Measurements from ENCODE around the gene NUP214.
"Not testable (repeated sequence)": the region's sequence is repeated elsewhere in the genome, so short reads cannot be mapped to it uniquely, and the experiment has no call there.

Gene NUP214

GRCh38 chr9:131227112-131227958 is 101.9 kb downstream of the NUP214 start:
- in situ Hi-C loops (cut with MboI; ENCODE audit: low sequenced_read_pairs), result no loop called here

GRCh38 chr9:131227959-131228460 is 102.6 kb downstream of the NUP214 start:
- in situ Hi-C loops (cut with MboI; ENCODE audit: low sequenced_read_pairs), result no loop called here

- in situ Hi-C loops (cut with MboI; ENCODE audit: low sequenced_read_pairs), result no loop called here
Measured at GRCh38 chr9:131228988-131229387, 103.6 kb downstream of the NUP214 start.

GRCh38 chr9:131233556-131233955 is 108.2 kb downstream of the NUP214 start:
- in situ Hi-C loops (cut with MboI; ENCODE audit: low sequenced_read_pairs), result no loop called here

- in situ Hi-C loops (cut with MboI; ENCODE audit: low sequenced_read_pairs), result no loop called here
Measured at GRCh38 chr9:131233995-131234394, 108.6 kb downstream of the NUP214 start.

GRCh38 chr9:131234799-131235479 is 109.6 kb downstream of the NUP214 start:
- in situ Hi-C loops (cut with MboI; ENCODE audit: low sequenced_read_pairs), result no loop called here

- in situ Hi-C loops (cut with MboI; ENCODE audit: low sequenced_read_pairs), result no loop called here
Measured at GRCh38 chr9:131235480-131235851, 110.1 kb downstream of the NUP214 start.

- in situ Hi-C loops (cut with MboI; ENCODE audit: low sequenced_read_pairs), result no loop called here
Measured at GRCh38 chr9:131236161-131236560, 110.8 kb downstream of the NUP214 start.

GRCh38 chr9:131236761-131237160 is 111.4 kb downstream of the NUP214 start:
- in situ Hi-C loops (cut with MboI; ENCODE audit: low sequenced_read_pairs), result no loop called here

- in situ Hi-C loops (cut with MboI; ENCODE audit: low sequenced_read_pairs), result no loop called here
Measured at GRCh38 chr9:131237291-131237690, 111.9 kb downstream of the NUP214 start.

- in situ Hi-C loops (cut with MboI; ENCODE audit: low sequenced_read_pairs), result no loop called here
Measured at GRCh38 chr9:131237931-131238401, 112.6 kb downstream of the NUP214 start.

GRCh38 chr9:131238402-131239021 is 113.1 kb downstream of the NUP214 start:
- in situ Hi-C loops (cut with MboI; ENCODE audit: low sequenced_read_pairs), result no loop called here

- in situ Hi-C loops (cut with MboI; ENCODE audit: low sequenced_read_pairs), result no loop called here
Measured at GRCh38 chr9:131239161-131239975, 114.0 kb downstream of the NUP214 start.

GRCh38 chr9:131240047-131240921 is 114.9 kb downstream of the NUP214 start:
- in situ Hi-C loops (cut with MboI; ENCODE audit: low sequenced_read_pairs), result no loop called here

GRCh38 chr9:131244331-131244730 is 118.9 kb downstream of the NUP214 start:
- in situ Hi-C loops (cut with MboI; ENCODE audit: low sequenced_read_pairs), result not testable (repeated sequence)

- in situ Hi-C loops (cut with MboI; ENCODE audit: low sequenced_read_pairs), result no loop called here
Measured at GRCh38 chr9:131246618-131247017, 121.2 kb downstream of the NUP214 start.

- in situ Hi-C loops (cut with MboI; ENCODE audit: low sequenced_read_pairs), result no loop called here
Measured at GRCh38 chr9:131252120-131252519, 126.7 kb downstream of the NUP214 start.

GRCh38 chr9:131253891-131254491 is 128.6 kb downstream of the NUP214 start:
- in situ Hi-C loops (cut with MboI; ENCODE audit: low sequenced_read_pairs), result no loop called here

- in situ Hi-C loops (cut with MboI; ENCODE audit: low sequenced_read_pairs), result no loop called here
Measured at GRCh38 chr9:131254626-131255025, 129.2 kb downstream of the NUP214 start.

Measured in HL-60/S4 treated with phorbol 12-myristate 13-acetate at 8.2 ng/mL for 4 days and 3 days (cell line).